EL (cell line): Measurements from ENCODE around the gene MAEL.

Experiments used
- DNase-seq: peaks from one replicate; pipeline ENCODE4 v3.0.0-alpha.2; 2016

MAEL gene

GRCh38 chr1:166988974-166989515 is at the start of gene MAEL:
MAEL (plus strand) TSS chr1:166989280; CDS start chr1:166989353, 73 bp downstream.
- no peak for DNase-seq

- no peak for DNase-seq
Observed at GRCh38 chr1:166939741-166940375, 49.2 kb upstream of the MAEL start.

- peak; percentile 69 for DNase-seq
Observed at GRCh38 chr1:166944186-166944967, 44.7 kb upstream of the MAEL start.

GRCh38 chr1:166947398-166948043 is 41.6 kb upstream of the MAEL start:
- peak; percentile 68 for DNase-seq

- DNase-seq, result no peak
Observed at GRCh38 chr1:166948856-166949350, 40.2 kb upstream of the MAEL start.

GRCh38 chr1:166950156-166950555 is 38.9 kb upstream of the MAEL start:
- DNase-seq, result no peak

GRCh38 chr1:166951050-166951449 is 38.0 kb upstream of the MAEL start:
- no peak for DNase-seq

- DNase-seq, result peak; percentile 74
Observed at GRCh38 chr1:166952002-166952746, 36.9 kb upstream of the MAEL start.

- no peak for DNase-seq
Observed at GRCh38 chr1:166953491-166953890, 35.6 kb upstream of the MAEL start.

GRCh38 chr1:166956057-166956850 is 32.8 kb upstream of the MAEL start:
- no peak for DNase-seq

- no peak for DNase-seq
Observed at GRCh38 chr1:166956872-166957271, 32.2 kb upstream of the MAEL start.

- DNase-seq, result no peak
Observed at GRCh38 chr1:166960858-166961474, 28.1 kb upstream of the MAEL start.

- DNase-seq, result no peak
Observed at GRCh38 chr1:166969074-166969677, 19.9 kb upstream of the MAEL start.

- no peak for DNase-seq
Observed at GRCh38 chr1:166971252-166971651, 17.8 kb upstream of the MAEL start.

GRCh38 chr1:166972193-166972592 is 16.9 kb upstream of the MAEL start:
- no peak for DNase-seq

GRCh38 chr1:166972826-166973225 is 16.3 kb upstream of the MAEL start:
- no peak for DNase-seq

- no peak for DNase-seq
Observed at GRCh38 chr1:166974647-166975345, 14.3 kb upstream of the MAEL start.

- DNase-seq, result peak; percentile 26
Observed at GRCh38 chr1:166975361-166976129, 13.5 kb upstream of the MAEL start, which contains the start of gene ILDR2. ILDR2 (minus strand) TSS chr1:166975540; CDS start chr1:166975268, 272 bp downstream.

- DNase-seq, result no peak
Observed at GRCh38 chr1:166977951-166978350, 11.1 kb upstream of the MAEL start.
